Measurements from ENCODE around the gene NEK1. TPM values are rescaled to one million over a fixed set of nuclear protein-coding genes. Genes with fewer than 3 reads are reported as not detected.
A peak's percentile ranks its signal among the peaks of the same experiment; 100 is the strongest.

Gene NEK1
- total and polyA plus RNA-seq, 2 of the 13 experiments (the other 11 are each of a cell fraction or from before 2014, with no cell fraction given), result 2.9 to 5.4 TPM

DNA sequence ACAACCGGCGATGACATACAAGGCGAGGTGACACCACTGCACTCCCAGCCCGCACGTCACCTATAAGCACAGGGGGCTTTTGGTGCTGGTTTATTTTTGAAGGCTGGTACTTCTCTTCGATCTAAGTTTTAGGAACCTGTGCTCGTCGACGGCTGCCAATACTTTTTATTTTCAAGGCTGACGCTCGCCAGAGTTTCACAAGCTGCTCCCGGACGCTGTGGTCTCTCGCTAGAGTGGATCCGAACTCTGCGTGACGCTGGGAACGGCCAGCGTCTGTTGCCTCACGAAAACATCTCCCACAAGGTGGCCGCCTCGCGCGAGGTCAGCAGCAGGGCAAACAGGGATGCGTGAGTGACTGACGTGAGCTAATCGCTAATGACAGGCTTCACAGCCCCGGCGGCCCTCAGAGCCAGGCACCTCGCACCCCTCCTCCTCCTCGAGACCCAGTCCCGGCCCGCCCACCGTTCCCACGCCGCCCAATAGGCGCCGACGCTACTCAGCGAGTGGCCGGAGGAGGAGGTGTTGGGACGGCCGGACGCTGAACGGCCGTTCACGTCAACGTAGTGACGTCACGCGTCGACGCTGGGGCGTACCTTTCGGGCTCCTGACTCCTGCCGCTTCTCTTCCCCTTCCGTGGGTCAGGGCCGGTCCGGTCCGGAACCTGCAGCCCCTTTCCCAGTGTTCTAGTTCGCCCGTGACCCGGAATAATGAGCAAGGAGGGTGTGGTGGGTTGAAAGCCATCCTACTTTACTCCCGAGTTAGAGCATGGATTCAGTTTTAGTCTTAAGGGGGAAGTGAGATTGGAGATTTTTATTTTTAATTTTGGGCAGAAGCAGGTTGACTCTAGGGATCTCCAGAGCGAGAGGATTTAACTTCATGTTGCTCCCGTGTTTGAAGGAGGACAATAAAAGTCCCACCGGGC lies 7.8 kb upstream of the NEK1 start, which contains the start of gene CLCN3 (continued):
- peak; percentile 71 for TF ChIP-seq ELF1 (CRISPR knock-in tag; IDR thresholded peaks at IDR 0.05)
- peak; percentile 56 for TF ChIP-seq HNF1B (CRISPR knock-in tag; IDR thresholded peaks at IDR 0.05)
- TF ChIP-seq ZBTB3 (CRISPR knock-in tag; IDR thresholded peaks at IDR 0.05; ENCODE audit: borderline replicate concordance, low read depth), result no peak
- no peak for TF ChIP-seq ZSCAN22 (CRISPR knock-in tag; IDR thresholded peaks at IDR 0.05)
- no peak for TF ChIP-seq SCMH1 (CRISPR knock-in tag; IDR thresholded peaks at IDR 0.05; ENCODE audit: borderline replicate concordance)
- TF ChIP-seq YEATS4 (CRISPR knock-in tag; IDR thresholded peaks at IDR 0.05; ENCODE audit: borderline replicate concordance), result peak; percentile 51; the same call in 1 of the 2 replicates
- TF ChIP-seq ZNF891 (CRISPR knock-in tag; IDR thresholded peaks at IDR 0.05), result peak; percentile 69; the same call in 1 of the 2 replicates
- peak; percentile 66; the same call in 1 of the 2 replicates for TF ChIP-seq E2F1 (CRISPR knock-in tag; IDR thresholded peaks at IDR 0.05)
- 0 out of 2 replicates have a peak, but pooled peaks have one; percentile 45 for TF ChIP-seq ELF4 (CRISPR knock-in tag; IDR thresholded peaks at IDR 0.05; ENCODE audit: borderline replicate concordance)
- TF ChIP-seq, protein P1, sequence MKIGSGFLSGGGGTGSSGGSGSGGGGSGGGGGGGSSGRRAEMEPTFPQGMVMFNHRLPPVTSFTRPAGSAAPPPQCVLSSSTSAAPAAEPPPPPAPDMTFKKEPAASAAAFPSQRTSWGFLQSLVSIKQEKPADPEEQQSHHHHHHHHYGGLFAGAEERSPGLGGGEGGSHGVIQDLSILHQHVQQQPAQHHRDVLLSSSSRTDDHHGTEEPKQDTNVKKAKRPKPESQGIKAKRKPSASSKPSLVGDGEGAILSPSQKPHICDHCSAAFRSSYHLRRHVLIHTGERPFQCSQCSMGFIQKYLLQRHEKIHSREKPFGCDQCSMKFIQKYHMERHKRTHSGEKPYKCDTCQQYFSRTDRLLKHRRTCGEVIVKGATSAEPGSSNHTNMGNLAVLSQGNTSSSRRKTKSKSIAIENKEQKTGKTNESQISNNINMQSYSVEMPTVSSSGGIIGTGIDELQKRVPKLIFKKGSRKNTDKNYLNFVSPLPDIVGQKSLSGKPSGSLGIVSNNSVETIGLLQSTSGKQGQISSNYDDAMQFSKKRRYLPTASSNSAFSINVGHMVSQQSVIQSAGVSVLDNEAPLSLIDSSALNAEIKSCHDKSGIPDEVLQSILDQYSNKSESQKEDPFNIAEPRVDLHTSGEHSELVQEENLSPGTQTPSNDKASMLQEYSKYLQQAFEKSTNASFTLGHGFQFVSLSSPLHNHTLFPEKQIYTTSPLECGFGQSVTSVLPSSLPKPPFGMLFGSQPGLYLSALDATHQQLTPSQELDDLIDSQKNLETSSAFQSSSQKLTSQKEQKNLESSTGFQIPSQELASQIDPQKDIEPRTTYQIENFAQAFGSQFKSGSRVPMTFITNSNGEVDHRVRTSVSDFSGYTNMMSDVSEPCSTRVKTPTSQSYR (CRISPR knock-in tag; IDR thresholded peaks at IDR 0.05; ENCODE audit: borderline replicate concordance), result peak; percentile 64; the same call in 1 of the 2 replicates
- peak; percentile 99 for TF ChIP-seq ZNF614 (CRISPR knock-in tag; IDR thresholded peaks at IDR 0.05; ENCODE audit: borderline replicate concordance)
- TF ChIP-seq ZNF282 (IDR thresholded peaks at IDR 0.05; ENCODE audit: partially characterized antibody), result no peak
- TF ChIP-seq ZNF883 (CRISPR knock-in tag; IDR thresholded peaks at IDR 0.05; ENCODE audit: not compliant biosample characterization), result peak; percentile 52
- no peak; the same call in 1 of the 2 replicates for TF ChIP-seq CBX5 (CRISPR knock-in tag; IDR thresholded peaks at IDR 0.05; ENCODE audit: borderline replicate concordance)
- 0 out of 2 replicates have a peak, but pooled peaks have one; percentile 24 for TF ChIP-seq TOE1 (CRISPR knock-in tag; IDR thresholded peaks at IDR 0.05)
- no peak; the same call in 1 of the 2 replicates for TF ChIP-seq ZNF83 (CRISPR knock-in tag; IDR thresholded peaks at IDR 0.05; ENCODE audit: borderline replicate concordance)
- 0 out of 2 replicates have a peak, but pooled peaks have one; percentile 20 for TF ChIP-seq ZFY (CRISPR knock-in tag; IDR thresholded peaks at IDR 0.05)
- peak; percentile 20; the same call in 1 of the 2 replicates for TF ChIP-seq ETV5 (CRISPR knock-in tag; IDR thresholded peaks at IDR 0.05; ENCODE audit: borderline replicate concordance)
- TF ChIP-seq, protein P2, sequence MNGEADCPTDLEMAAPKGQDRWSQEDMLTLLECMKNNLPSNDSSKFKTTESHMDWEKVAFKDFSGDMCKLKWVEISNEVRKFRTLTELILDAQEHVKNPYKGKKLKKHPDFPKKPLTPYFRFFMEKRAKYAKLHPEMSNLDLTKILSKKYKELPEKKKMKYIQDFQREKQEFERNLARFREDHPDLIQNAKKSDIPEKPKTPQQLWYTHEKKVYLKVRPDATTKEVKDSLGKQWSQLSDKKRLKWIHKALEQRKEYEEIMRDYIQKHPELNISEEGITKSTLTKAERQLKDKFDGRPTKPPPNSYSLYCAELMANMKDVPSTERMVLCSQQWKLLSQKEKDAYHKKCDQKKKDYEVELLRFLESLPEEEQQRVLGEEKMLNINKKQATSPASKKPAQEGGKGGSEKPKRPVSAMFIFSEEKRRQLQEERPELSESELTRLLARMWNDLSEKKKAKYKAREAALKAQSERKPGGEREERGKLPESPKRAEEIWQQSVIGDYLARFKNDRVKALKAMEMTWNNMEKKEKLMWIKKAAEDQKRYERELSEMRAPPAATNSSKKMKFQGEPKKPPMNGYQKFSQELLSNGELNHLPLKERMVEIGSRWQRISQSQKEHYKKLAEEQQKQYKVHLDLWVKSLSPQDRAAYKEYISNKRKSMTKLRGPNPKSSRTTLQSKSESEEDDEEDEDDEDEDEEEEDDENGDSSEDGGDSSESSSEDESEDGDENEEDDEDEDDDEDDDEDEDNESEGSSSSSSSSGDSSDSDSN (CRISPR knock-in tag; IDR thresholded peaks at IDR 0.05), result peak; percentile 81
- TF ChIP-seq SMAD3 (CRISPR knock-in tag; IDR thresholded peaks at IDR 0.05), result peak; percentile 57; the same call in 1 of the 2 replicates

All from HepG2 (cell line).